MM.1S (cell line): ENCODE data around the gene SMCO1.

ENCODE experiments used
- EZH2 ChIP-seq: fragments of 300-600 bp; sonication (generic); optimal IDR thresholded peaks from 2 replicates; pipeline ENCODE3; 2017; ENCODE audit warnings: low read depth, mild to moderate bottlenecking, antibody characterized with exemption, low read length, mixed read lengths
- EZH2phosphoT487 ChIP-seq: fragments of 300-600 bp; sonication (generic); IDR thresholded peaks from 2 replicates; pipeline ENCODE4 v1.6.1; 2018; ENCODE audit warnings: antibody characterized with exemption, low read length
- TF ChIP-seq, protein P1 (sequence below): fragments of 300-600 bp; sonication (generic); IDR thresholded peaks from 2 replicates; pipeline ENCODE4 v1.5.1; 2016; ENCODE audit warnings: antibody characterized with exemption, low read length, mixed read lengths

DNA sequence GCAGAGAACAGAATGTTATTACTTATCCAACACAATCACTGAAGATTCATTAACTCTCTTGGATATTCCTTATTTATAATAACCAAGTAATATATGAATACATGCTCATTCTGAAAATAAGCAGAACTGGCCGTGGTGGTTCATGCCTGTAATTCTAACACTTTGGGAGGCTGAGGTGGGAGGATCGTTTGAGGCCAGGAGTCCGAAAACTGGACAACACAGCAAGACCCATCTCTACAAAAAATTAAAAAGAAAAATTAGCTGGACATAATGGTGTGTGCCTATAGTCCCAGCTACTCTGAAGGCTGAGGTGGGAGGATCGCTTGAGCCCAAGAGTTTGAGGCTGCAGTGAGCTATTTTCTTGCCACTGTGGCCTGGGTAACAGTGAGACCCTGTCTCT, 37.5 kb downstream of the SMCO1 start:
- TF ChIP-seq, protein P1, sequence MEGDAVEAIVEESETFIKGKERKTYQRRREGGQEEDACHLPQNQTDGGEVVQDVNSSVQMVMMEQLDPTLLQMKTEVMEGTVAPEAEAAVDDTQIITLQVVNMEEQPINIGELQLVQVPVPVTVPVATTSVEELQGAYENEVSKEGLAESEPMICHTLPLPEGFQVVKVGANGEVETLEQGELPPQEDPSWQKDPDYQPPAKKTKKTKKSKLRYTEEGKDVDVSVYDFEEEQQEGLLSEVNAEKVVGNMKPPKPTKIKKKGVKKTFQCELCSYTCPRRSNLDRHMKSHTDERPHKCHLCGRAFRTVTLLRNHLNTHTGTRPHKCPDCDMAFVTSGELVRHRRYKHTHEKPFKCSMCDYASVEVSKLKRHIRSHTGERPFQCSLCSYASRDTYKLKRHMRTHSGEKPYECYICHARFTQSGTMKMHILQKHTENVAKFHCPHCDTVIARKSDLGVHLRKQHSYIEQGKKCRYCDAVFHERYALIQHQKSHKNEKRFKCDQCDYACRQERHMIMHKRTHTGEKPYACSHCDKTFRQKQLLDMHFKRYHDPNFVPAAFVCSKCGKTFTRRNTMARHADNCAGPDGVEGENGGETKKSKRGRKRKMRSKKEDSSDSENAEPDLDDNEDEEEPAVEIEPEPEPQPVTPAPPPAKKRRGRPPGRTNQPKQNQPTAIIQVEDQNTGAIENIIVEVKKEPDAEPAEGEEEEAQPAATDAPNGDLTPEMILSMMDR = no peak
- TF ChIP-seq EZH2 = no peak
- no peak for TF ChIP-seq EZH2phosphoT487
